GM15510 (cell line): ENCODE data around the gene ABI3BP.

Source experiments
- POLR2A ChIP-seq: IDR thresholded peaks from 3 replicates; pipeline ENCODE4 v1.6.1; 2011; ENCODE audit warnings: borderline replicate concordance; ENCODE audit not compliant: insufficient read length; ENCODE audit errors: extremely low read depth

The ABI3BP gene

GRCh38 chr3:100971798-100972197 lies 21.4 kb downstream of the ABI3BP start:
- TF ChIP-seq POLR2A: no peak

GRCh38 chr3:100970477-100970990 lies 22.7 kb downstream of the ABI3BP start:
- TF ChIP-seq POLR2A: no peak

DNA sequence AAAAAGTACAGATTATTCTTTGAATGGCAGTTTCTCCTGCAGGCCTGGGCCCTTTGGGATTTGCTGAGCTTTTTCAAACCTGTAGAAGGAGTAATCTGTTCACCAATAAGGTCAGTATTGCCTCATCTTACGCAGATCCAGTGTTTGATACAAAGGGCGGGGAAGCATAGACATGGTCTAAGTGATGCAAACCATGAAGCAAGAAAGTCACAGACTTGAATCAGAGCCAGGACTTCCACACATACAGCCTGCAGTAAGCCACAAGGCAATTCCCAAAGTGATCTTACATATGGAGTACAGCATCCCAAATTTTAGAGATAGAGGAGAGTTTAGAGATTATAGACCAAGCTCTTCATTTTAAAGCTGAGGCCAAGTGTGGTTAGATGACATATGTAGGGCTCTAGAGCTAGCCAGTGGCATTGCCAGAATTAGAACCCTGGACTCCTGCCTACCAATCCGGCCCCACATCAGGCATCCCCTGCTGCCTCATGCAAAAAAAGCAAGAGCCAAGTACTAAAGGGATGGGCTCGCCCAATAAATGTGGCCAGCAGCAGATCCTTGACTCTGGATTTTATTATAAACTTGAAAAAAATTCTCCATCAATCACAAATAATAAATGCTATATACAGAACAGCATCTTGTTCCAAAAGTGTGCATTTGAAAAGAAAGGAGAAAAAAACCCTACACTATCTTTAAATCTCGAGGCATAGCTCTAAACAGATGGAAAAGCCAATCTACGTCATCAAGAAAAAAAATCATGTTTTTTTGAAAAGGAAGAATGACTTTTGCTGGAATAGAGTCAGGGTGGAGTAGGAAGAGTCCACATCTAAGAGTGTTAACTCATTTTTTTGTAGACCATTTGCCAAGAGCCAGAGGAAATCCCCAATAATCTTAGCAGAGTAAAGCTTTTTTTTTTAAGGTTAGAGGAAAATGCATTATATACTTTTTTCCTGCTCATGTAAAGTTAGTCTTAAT lies 24.0 kb downstream of the ABI3BP start:
- no peak for TF ChIP-seq POLR2A

- TF ChIP-seq POLR2A: no peak
Observed at GRCh38 chr3:100966807-100967206, 26.4 kb downstream of the ABI3BP start.

DNA sequence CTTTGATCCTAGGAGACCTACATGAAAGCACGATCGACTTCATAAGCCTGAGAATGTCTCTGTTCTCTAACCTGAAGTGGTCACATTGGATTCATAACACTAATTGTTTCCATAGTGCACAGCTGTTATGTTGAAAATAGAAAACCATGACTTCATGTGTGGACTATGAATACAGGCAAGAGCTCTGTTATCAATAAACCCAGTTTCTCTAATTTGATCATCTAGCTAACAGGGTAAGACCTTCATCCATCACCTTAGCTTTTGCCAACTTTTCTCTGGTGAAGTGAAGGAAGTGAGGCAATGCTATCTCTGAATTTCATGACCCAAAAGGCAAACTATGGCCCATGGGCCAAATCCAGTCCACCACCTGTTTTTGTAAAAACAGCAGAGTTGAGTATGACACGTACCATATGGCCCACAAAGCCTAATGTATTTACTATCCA lies 27.2 kb downstream of the ABI3BP start:
- TF ChIP-seq POLR2A: no peak

- TF ChIP-seq POLR2A: no peak
Observed at GRCh38 chr3:100963041-100963440, 30.2 kb downstream of the ABI3BP start.

- TF ChIP-seq POLR2A: no peak
Observed at GRCh38 chr3:100957261-100957986, 35.8 kb downstream of the ABI3BP start.

DNA sequence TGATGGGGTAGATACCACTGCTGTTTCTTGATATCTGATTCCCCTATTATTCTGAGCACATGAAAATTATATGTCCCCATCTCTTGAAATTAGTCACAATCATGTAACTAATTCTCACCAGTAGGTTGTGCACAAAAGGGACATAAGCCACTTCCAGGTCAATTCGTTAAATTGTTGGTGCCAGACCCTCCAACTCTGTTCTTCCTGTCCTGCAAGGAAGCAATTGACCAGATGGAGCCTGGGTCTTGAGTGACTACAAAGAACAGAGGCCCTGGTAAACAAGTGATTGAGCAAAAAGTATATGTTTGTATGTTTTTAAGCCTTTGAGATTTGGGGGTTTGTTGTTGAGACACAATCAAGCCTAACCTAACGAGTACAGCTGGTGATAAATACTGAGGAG lies 36.9 kb downstream of the ABI3BP start:
- TF ChIP-seq POLR2A: no peak

- no peak for TF ChIP-seq POLR2A
Observed at GRCh38 chr3:100954990-100955389, 38.2 kb downstream of the ABI3BP start.

DNA sequence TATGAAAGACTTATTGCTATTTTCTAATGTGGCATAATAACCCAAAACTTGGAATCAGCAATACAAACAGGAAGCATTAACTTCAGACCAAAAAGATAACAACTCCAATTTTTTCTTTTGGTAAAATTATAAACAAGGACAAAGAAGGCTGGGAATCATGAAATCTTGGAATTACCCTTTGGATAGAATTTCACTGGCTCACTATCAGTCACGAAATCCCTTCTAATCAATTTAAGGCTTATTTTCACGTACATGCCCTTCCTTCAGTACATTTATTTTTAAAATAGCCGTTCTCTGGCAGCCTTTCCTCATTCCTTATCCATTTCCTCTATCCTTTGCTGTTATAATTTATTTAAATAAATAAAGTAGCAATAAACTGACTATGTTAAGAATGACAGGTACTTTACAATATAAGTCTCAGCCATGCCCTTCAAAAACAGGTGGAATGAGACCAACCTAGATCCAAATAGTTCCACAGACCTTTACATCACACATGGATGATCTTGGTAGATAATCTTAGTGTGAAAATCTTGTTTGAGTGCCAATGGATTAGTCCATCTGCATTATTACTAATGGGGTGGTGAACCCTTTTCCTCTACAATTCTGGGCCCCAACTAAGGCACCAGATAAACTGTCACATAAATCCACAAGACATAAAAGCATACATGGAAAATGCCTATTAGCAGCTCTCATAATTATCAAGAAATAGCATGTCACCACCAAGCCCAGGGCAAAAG lies 38.9 kb downstream of the ABI3BP start:
- no peak for TF ChIP-seq POLR2A

- TF ChIP-seq POLR2A: no peak
Observed at GRCh38 chr3:100953103-100953502, 40.1 kb downstream of the ABI3BP start.

DNA sequence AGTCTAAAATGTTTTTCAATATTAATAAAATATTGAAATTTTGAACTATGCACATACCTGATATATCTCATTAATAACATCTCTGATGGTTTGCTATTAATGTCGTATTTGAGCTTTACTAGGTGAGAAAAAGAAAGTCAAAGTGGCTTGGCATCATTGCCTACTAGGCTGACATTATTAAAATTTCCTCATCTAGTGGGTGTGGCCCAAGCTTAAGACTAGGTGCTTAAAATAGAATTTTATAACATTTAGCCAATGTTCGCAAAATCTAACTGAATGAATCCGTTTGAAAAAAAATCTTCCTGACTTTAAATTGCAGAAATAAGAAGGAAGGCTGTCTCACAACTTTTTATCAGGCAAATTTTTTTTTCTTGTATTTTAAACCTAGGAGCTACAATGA lies 46.1 kb downstream of the ABI3BP start:
- no peak for TF ChIP-seq POLR2A

- TF ChIP-seq POLR2A: no peak
Observed at GRCh38 chr3:100941451-100941850, 51.8 kb downstream of the ABI3BP start.

DNA sequence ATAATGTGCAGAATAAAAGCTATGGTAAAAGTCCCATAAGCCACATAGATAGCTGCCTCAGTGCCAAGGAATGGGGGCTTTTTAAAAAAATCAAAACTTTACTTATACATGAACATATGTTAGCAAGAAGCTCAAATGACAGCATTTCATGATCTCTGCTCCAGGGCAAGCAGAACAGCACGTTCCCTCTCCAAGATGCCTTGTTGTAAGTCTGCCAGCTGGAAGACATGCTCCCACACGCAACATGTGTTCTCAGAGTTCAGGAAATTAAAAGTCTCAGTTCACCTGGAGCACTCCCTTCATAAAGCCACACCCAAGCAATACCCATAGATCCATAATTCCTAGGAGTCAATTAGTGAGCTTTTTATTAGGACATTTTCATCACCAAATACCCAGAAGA lies 52.2 kb downstream of the ABI3BP start:
- no peak for TF ChIP-seq POLR2A

DNA sequence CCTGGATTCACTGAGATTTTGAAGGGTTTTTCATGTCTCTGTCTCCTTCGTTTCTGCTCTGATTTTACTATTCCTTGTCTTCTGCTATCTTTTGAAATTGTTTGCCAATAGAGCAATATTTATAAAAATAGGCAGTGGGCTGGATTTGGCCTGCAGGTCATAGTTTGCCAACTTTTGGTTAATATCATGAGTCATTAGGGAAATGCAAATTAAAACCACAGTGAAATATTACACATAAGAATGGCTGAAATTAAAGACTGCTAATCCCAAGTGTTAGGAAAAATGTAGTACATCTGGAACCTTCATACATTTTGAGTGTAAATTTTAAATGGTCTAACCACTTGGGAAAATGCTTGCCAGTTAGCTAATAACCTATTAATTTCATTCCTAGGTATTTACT lies 56.3 kb downstream of the ABI3BP start:
- TF ChIP-seq POLR2A: no peak

DNA sequence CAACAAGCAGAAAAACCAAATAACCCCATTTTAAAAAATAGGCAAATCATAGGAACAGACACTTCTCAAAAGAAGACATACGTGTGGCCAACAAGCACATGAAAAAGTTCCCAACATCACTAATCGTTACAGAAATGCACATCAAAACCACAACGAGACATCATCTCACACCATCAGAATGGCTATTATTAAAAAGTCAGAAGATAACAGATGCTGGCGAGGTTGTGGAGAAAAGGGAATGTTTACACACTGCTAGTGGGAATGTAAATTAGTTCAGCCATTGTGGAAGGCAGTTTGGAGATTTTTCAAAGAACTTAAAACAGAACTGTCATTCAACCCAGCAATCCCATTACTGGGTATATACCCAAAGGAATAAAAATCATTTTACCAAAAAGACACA lies 60.7 kb downstream of the ABI3BP start:
- no peak for TF ChIP-seq POLR2A
